HG03432 (cell line): ENCODE measurements around the gene BICRAL.
"Not testable (repeated sequence)": the region's sequence is repeated elsewhere in the genome, so short reads cannot be mapped to it uniquely, and the experiment has no call there.

Source experiments
- ATAC-seq: cut with Tn5 transposase; IDR thresholded peaks from one replicate; pipeline ENCODE4 v1.9.1; 2021; ENCODE audit warnings: mild to moderate bottlenecking, moderate library complexity; ENCODE audit not compliant: unreplicated experiment

BICRAL gene

DNA sequence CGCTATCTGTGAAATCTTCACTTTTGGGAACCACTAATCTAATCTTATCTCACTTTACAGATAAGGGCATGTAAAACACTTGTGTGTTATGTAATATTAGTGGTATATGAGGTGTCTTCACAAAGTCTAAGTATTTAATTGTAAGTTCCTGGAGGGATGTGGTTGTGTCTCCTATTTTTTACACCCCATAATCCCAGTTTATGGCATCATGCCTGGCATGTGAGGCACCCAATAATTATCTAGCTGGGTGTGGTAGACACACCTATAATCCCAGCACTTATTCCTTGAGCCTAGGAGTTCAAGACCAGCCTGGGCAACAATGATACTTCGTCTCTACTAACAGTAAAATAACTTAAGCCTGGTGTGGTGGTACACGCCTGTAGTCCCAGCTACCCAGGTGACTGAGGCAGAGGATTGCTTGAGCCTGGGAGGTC lies 19.4 kb upstream of the BICRAL start:
- ATAC-seq = no peak

DNA sequence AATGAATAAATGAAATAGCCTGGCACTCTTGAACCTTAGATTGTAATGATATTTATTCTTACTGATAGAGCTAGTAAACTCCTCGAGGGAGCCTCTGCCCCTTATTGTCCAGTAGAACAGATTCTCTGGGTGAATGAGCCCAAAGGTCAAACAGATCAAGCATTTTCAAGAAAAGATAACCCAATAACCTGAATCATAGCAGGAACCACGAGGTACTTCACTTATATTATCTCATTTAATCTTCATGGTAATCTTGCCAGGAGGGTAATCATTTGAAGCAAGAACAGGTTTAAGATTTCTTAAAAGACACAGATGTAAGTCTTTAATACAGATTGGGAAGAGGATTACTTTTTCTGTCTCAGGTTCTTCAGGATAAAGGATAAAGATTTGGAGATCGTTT lies 18.9 kb upstream of the BICRAL start:
- no peak for ATAC-seq

DNA sequence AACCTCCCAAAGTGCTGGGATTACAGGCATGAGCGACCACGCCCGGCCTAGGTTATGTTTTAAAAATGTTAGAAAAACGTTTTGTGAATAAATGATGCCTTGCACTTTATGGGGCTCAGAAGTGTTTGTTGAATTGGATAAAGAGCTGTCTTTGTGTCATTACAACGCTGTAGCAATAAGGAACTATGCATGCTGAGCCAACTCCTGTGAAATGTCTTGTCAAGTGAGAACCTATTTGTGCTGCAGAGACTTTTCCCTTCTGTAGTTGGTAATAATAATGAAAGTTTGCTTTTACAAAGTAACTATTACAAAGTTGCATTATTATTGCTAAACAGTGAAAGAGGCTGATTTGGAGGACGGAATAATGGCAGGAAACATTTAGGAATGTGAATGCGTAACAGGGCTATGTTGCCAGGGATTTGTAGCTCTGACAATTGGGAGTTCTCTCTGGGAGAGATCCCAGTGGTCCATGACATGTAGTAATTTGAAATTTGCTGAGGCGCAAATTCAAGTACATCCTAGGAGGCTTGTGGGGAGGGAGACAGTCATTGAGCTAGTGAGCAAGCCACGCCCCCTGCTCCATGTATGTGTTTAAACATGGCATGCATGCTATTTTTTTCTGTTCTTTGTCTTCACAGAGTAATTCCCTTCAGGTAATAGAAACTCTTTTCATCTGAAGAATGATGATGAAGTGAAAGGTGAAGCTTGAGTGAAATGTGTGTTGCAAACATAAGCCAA lies 16.8 kb upstream of the BICRAL start:
- ATAC-seq = no peak

DNA sequence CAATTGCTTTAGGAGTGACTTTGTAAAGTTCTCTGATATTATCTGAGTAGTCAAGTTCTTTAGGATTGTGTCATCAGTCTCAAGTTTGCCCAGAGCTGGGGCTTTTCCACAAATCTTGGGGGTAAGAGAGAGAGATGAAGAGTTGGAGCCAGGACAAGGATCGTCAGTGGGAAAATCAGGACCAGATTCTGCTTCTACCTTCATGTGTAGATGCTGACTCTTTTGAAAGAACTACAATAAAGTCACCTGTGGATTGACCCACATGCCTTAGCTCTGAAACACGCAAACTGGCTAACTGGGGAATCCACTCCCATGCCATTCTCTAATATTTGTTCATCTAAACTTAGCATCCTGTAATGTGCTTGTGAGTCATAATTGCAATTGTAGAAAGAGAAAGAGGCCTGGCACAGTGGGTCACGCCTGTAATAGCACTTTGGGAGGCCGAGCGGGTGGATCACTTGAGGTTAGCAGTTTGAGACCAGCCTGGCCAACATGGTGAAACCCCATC lies 15.6 kb upstream of the BICRAL start:
- no peak for ATAC-seq

DNA sequence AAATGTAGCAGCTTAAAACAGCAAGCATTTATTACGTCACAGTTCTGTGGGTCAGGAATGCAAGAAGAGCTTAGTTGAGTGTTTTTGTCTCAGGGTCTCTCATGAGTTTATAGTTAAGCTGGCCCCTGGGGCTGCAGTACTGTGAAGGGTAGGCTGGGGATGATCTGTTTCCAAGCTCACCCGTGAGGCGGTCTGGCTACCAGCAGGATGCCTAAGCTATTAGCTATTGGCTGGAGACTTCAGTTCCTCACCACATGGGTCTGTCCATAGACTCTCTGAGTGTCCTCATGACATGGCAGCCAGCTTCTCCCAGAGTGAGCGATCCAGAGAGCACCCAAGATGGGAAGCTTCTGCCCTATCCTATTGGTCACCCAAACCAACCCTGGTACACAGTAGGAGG lies 12.8 kb upstream of the BICRAL start:
- no peak for ATAC-seq

DNA sequence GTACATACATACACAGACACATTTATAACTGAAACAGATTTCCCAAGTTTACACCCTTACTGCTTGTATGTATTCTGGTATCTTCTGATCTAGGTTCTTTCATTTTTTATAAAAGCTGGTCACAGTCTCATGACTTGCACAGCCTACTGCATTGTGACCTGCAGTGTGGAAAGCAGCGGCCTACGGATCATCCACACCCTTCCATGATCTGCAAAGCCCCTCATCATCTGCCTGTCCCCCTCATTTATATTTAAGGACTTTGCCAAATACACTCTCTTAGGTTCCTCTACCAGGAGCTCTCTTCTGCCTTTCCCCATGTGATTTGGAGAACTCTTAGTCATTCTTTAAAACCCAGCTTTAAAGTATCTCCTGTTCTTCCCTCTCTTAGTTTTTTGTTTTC lies 12.0 kb upstream of the BICRAL start:
- no peak for ATAC-seq

DNA sequence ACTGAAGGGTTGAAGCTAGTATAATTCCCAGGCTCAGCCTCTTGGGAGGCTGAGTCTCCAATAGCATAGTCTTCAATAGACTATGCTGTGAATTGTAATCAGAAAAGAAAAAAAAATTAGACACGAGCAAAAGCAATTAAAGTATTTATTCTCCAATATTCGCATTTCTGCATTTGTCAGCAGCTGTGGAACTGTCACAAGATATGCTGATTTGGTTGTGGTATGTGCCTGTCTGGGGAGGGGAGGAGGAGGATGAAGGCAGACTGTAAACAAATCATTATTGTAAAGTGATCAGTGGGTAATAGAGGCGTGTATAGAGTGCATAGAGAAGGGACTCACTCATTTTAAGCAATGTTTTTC lies 10.1 kb upstream of the BICRAL start:
- ATAC-seq = no peak

DNA sequence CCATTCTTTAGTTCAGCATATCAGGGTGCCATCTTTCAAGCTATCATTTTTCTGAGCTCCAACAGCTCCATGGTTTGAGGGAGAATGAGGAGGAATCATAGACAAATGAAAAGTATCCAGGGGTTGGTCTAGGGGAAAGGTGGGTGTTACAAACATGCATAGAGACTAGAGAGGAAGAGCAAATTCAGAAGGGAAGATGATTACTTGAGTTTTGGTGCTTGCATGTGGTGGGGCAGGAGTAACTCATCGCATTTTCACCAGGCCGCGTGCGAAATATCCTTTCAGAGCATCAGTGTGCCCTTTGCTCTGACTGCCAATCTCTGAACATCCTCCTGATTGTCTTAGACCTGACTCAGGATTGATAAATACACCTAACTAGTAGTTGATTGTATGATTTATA lies 7.7 kb upstream of the BICRAL start:
- no peak for ATAC-seq

DNA sequence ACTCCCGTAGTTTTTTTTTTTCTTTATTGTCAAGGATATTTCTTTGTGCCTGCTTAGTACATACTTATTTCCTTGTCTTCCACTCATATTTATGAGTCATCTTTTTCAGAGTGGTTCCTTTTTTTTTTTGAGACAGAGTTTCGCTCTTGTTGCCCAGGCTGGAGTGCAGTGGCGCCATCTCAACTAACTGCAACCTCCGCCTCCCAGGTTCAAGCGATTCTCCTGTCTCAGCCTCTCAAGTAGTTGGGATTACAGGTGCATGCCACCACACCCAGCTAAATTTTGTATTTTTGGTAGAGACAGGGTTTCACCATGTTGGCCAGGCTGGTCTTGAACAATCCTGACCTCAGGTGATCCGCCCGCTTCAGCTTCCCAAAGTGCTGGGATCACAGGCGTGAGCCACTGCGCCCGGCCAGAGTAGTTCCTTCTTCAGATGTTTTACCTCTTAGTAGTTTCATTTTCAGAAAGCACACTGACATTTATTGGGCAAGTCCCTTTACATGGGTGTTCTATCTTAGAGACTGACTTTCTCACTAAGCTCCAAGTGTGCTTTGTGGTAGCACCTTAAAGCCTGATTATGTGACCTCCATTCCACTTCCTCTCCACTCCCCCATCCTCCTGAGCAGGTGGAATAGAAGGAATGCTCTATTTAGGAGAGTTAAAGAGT lies 6.9 kb upstream of the BICRAL start:
- not testable (repeated sequence) for ATAC-seq

DNA sequence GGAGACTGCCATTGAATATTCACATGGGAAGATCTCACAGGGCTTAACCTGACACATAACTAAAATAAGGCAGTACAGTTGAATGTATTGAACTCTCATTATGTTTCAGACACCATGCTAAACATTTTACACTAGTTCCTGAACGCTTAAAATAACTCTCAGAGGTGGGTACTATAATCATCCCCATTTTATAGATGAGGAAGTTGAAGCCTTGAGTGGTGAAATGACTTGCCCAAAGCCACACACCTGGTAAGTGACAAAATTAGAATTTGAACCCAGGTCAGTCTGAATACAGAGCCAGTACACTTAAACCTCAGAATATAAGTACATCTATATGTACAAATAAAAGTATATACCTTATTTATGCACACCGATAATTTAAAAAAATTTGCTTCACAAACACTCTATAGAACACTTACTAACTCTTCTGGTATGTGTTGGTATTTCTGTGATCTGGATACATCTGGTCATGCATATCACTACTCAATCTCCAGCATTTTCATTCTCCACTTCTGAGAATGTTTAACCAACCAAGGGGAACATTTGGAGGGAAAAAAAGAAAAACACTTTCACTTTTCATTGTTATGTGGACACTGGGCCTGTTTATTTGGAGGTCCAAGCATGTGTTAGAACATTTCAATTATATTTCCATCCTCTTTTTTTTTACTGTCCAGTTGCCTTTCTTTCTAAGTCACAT lies 4.6 kb upstream of the BICRAL start:
- no peak for ATAC-seq

DNA sequence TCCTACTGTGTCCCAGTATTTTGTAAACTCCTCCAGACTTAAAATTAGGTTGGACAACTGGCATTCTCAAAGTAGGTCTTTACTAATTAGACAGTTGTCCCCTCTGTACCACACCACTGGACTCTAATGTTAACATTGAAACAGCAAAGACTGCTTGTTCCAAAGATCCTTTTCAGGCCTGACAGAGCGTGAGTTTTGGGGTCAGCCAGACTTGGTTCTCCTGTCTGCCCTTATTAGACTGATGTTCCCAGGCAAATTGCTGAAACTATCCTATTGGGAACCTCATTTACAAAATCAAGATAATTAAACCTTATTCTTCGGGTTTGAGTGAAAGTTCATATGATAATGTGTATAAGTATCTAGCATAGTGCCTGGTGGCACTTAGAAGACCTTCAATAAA lies 3.7 kb upstream of the BICRAL start:
- ATAC-seq = no peak

DNA sequence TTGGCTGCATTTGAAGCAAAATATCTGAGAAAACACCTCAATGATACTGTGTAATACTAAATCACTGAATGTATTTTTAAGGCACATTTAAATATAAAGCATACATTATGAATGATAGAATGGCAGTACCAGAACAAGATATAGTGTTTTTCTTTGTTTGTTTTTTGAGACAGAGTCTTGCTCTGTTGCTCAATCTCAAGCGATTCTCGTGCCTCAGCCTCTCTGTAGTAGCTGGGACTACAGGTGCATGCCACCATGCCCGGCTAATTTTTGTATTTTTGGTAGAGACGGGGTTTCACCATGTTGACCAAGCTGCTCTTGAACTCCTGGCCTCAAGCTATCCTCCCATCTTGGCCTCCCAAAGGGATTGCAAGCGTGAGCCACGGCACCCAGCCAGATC lies 2.3 kb upstream of the BICRAL start:
- ATAC-seq = no peak

DNA sequence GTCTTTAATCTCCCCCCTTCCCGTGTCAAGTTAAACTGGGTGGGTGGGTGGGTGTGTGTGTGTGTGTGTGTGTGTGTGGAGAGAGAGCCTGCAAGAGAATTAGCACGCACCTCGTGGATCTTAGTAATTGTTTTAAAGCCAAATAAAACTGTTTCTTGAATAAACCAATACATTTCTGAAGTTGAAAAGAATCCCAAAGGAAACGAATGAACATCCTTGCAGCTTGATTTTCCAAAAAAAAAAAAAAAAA lies 381 bp upstream of the BICRAL start:
- no peak for ATAC-seq

DNA sequence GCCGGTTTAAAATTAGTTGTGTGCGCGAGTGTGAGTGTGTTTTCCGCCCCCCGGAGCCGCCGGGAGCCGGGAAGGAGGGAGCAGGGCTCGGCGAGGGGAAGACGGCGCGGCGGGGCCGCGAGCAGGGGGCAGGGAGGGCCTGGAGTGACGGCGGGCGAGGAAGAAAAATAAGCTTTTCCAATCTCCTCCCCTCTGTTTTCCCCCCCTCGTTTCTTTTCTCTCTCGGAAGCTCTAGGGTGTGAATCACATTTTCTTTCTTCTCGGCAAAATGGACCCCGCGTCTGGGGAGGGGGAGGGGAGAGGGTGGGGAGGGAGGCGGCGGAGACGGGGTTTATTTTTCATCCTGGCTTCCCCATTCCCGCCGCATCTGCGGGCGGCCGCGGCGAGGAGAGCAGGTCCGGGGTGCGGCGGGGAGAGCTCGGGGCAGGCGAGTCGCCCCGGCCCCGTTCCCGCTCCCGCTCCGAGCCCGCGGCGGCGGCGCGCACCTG lies 881 bp downstream of the BICRAL start:
- peak; percentile 21 for ATAC-seq

DNA sequence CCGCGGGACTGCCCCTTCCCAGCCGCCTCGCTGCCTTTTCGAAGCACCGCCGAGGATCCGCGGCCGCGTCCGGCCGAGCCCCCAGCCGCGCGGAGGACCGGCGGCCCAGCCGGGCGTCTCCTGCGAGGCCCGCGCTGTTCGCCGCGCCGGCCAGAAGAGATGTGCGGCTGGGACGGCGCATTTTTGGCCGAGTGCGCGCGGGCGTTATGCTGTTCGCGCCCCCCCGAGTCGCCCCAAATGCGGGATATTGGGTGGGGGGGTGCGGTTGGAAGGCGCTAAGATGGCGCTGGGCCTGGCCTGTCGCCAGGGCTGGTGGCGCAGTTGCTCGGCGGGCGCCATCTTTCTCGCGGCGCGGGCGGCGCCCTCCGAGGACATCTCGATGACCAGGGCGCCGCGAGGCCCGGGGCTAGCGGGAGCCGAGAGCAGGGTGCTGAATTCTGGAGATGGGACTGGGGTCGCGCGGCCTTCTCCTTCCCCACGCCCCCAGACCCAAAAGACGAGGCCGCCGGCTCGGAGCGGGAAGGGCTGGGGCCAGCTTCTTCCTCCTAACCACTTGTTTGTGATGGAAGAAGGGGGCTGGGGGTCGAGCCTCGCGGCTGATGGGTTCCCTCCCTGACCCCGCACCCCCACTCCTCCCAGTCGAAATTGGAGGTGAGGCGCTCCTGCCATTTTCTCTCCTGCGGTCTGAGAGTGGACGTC lies 1.5 kb downstream of the BICRAL start:
- peak; percentile 50 for ATAC-seq

DNA sequence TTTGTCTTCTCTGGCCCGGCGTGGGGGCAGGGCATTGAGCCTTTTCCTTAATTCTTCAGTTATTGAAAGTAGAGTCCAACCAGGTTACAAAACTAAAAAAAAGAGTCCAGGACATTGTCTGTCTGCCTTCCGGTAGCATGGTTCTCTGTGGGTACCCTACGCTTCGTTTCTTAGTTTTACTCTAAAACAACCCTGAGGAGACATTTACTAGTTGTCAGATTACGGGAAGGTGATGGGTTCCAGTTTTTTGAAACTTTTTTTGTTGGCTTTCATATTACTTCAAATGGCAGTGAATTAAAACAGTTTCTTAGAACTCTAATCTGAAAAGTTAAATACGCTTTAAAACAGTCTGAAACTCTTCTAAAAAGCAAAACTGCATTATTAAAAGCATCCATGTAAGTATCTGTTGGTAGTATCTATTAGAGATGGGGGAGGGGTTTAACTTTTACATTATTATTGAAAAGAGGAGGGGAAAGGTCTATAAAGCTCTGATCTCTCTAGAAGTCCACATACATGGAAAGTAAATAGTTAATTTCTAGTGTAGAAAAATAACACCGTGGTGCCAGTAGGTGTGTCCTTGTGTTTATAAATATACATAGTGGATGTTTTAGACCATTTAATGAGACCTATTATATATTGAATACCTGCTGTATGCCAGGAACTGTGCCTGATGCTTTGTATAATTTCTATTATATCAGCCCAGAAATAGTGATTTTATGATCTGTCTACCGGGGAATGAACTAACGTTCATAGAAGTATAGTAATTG lies 2.2 kb downstream of the BICRAL start:
- ATAC-seq = no peak

DNA sequence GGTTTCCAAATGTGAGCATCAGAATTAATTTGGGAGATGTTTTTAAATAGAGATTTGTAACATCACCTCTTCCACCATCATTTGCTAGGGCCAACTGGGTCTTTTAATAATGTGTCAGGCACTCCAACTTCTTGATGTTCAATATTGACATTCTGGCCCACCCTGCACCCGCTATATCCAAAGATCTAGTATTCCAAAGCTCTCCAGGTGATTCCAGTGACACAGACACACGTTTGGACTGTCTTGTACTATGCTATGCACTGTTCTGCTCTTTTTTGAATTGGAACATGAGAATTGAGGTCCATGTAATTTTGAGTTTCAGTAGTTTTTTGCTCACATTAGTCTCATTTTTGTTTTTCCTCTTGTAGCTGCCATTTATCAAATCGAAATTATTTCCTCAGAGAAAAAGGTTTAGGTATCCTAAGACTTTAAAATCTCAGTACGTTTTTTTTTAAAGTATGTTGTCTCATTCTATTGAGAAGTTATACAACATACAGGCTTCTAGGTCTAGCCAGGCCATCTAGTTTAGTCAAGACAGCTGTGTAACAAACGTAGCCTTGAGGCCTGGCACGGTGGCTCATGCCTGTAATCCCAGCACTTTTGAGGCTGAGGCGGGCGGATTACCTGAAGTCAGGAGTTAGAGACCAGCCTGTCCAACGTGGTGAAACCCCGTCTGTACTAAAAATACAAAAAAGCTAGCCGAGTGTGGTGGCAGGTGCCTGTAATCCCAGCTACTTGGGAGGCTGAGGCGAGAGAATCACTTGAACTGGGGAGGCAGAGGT lies 3.1 kb downstream of the BICRAL start:
- ATAC-seq = no peak

DNA sequence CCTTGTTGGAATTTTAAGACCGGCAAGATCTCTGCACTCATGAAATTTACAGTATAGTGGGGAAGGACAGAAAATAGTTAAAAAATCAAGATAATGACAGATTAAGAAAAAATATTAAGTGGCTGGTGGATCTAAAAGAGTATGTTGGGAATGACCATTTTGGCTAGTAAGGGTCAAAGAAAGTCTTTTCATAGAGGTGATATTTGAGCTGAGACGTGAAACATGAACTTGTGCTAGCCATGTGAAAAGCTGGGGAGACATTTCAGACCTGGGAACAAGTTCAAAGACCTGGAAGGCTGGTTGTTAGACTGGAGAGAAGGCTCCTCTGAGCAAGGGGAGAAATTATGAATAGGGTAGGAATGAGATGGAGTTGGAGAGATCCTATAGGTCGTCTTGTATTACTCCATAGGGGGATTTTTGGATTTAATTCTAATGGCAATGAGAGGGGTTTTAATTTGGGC lies 4.7 kb downstream of the BICRAL start:
- ATAC-seq = no peak

DNA sequence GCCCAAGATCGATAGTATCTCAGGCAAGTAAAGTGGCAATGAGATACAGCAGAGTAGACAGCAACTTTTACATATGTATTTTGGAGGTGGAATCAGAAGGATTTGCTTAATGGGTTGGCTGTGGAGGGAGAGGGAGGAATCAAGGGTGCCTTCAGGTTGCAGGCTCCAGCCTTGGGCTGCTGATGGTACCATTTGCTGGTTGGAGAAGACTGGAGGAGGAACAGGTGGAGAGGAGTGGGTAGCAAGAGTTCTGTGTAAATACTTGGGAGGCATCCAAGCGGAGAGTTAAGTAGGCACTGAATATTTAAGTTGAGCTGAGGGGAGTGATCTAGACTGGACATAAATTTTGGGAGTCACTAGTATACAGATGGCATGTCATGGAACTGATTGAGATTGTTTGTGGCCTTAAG lies 5.2 kb downstream of the BICRAL start:
- ATAC-seq = no peak

DNA sequence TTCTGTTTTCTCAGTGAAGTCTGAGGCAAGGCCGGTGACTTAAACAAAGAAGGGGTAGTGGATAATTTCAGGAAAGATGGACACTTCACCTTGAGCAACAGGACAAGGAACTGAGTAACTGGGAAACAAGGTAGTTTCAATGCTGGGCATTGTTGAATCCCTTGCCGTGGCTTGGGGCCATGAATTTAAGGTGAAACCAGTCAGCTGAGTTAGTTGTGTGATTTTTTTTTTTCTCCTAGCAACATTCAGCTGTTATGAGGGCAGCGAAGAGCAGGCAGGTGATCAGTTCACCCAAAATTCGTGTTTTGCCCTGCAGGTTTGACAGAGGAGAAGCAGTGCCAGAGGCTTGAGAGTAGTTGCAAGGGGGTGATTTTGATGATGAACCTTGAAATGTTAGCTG lies 6.8 kb downstream of the BICRAL start:
- no peak for ATAC-seq
